OCI-LY1 (cell line): ENCODE results near the gene NUBPL.

Source experiments
- H2AFZ ChIP-seq: fragments of 200-600 bp; sonication (generic), shearing (Covaris generic); 2 replicates; pipeline ENCODE4 v1.6.0; 2014; ENCODE audit warnings: antibody characterized with exemption, mild to moderate bottlenecking, low read length
- H3F3A ChIP-seq: fragments of 200-600 bp; sonication (generic), shearing (Covaris generic); 2 replicates; pipeline ENCODE4 v1.6.0; 2014; ENCODE audit warnings: mild to moderate bottlenecking, antibody characterized with exemption, low read length, moderate library complexity; ENCODE audit not compliant: insufficient read depth
- H3K27ac ChIP-seq: fragments of 200-600 bp; sonication (generic); 2 replicates; pipeline ENCODE4 v1.5.1; 2014; ENCODE audit warnings: low read length, mixed run types, mild to moderate bottlenecking, low read depth; ENCODE audit not compliant: poor library complexity, severe bottlenecking
- H3K27me3 ChIP-seq: fragments of 200-600 bp; sonication (generic); 2 replicates; pipeline ENCODE4 v1.6.0; 2014; ENCODE audit warnings: antibody characterized with exemption, mild to moderate bottlenecking, low read length, moderate library complexity; ENCODE audit not compliant: insufficient read depth
- H3K36me3 ChIP-seq: fragments of 200-600 bp; sonication (generic); 2 replicates; pipeline ENCODE4 v1.6.1; 2014; ENCODE audit warnings: mild to moderate bottlenecking, antibody characterized with exemption, low read length, moderate library complexity, mixed read lengths; ENCODE audit not compliant: insufficient read depth
- H3K4me1 ChIP-seq: fragments of 200-600 bp; sonication (generic); 2 replicates; pipeline ENCODE4 v1.5.1; 2014; ENCODE audit warnings: mild to moderate bottlenecking, low read length, moderate library complexity; ENCODE audit not compliant: insufficient read depth, severe bottlenecking
- H3K4me2 ChIP-seq: fragments of 200-600 bp; sonication (generic), shearing (Covaris generic); 2 replicates; pipeline ENCODE4 v1.6.1; 2014; ENCODE audit warnings: low read length
- H3K4me3 ChIP-seq: fragments of 200-600 bp; sonication (generic); 2 replicates; pipeline ENCODE4 v1.5.1; 2014; ENCODE audit warnings: low read length, low read depth, mild to moderate bottlenecking, mixed read lengths; ENCODE audit not compliant: poor library complexity, severe bottlenecking
- H3K79me2 ChIP-seq: fragments of 200-600 bp; shearing (Covaris generic); 2 replicates; pipeline ENCODE4 v1.6.1; 2016; ENCODE audit warnings: mixed run types, low read length, mixed read lengths; ENCODE audit not compliant: insufficient read depth
- H3K9ac ChIP-seq: fragments of 200-600 bp; sonication (generic), shearing (Covaris generic); 2 replicates; pipeline ENCODE4 v1.6.1; 2014; ENCODE audit warnings: mild to moderate bottlenecking, low read length, mixed read lengths
- H3K9me2 ChIP-seq: fragments of 200-600 bp; sonication (generic), shearing (Covaris generic); 2 replicates; pipeline ENCODE4 v1.6.1; 2014; ENCODE audit warnings: low read depth, mild to moderate bottlenecking, low read length, mixed read lengths
- H3K9me3 ChIP-seq: fragments of 200-600 bp; shearing (Covaris generic); 2 replicates; pipeline ENCODE4 v1.6.1; 2014; ENCODE audit warnings: low read length, mixed read lengths
- H4K20me1 ChIP-seq: fragments of 200-600 bp; sonication (generic), shearing (Covaris generic); 2 replicates; pipeline ENCODE4 v1.6.0; 2016; ENCODE audit warnings: mild to moderate bottlenecking, low read length; ENCODE audit not compliant: insufficient read depth
- EZH2 ChIP-seq: fragments of 200-600 bp; sonication (generic), shearing (Covaris generic); IDR thresholded peaks from 2 replicates; pipeline ENCODE4 v1.8.0; 2017; ENCODE audit warnings: borderline replicate concordance, mixed run types, mild to moderate bottlenecking, antibody characterized with exemption, low read length, moderate library complexity, mixed read lengths
- TF ChIP-seq, protein P1 (sequence below): fragments of 200-600 bp; sonication (generic), shearing (Covaris generic); IDR thresholded peaks from 2 replicates; pipeline ENCODE4 v1.5.1; 2017; ENCODE audit warnings: mild to moderate bottlenecking, antibody characterized with exemption, low read length, moderate library complexity, mixed read lengths

NUBPL gene

DNA sequence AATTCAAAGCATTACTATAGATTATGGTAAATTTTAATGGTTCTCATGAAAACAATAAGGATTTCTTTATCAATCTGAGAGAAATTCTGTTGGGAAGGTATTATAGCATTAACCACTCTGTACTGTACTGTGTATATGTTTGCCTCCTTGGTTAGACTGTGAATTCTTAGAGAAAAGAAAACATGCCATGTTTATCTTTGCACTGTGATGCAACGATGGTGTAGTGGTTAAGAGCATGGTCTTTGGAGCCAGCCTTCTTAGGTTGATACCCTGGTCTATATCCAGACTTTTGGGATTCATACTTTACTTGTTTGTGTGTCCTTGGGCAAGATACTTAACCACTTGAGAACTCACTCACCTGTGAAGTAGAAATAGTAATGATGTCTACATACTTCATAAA lies 32.2 kb upstream of the NUBPL start:
- Histone ChIP-seq H3K27me3 (no peaks in the 10 kb centered on the region), H3K27ac (no peak overlapping the region), H2AFZ (no peak overlapping the region), H4K20me1 (no peaks in the 10 kb centered on the region), H3K4me2 (no peak overlapping the region), H3K4me1 (no peaks in the 10 kb centered on the region), H3K9me2 (no peaks in the 10 kb centered on the region), H3K9me3 (no peaks in the 10 kb centered on the region), H3K9ac (no peak overlapping the region), H3F3A (no peaks in the 10 kb centered on the region), H3K4me3 (no peak overlapping the region), H3K36me3 (no peaks in the 10 kb centered on the region), H3K79me2 (no peaks in the 10 kb centered on the region)
- no peak for TF ChIP-seq EZH2
- TF ChIP-seq, protein P1, sequence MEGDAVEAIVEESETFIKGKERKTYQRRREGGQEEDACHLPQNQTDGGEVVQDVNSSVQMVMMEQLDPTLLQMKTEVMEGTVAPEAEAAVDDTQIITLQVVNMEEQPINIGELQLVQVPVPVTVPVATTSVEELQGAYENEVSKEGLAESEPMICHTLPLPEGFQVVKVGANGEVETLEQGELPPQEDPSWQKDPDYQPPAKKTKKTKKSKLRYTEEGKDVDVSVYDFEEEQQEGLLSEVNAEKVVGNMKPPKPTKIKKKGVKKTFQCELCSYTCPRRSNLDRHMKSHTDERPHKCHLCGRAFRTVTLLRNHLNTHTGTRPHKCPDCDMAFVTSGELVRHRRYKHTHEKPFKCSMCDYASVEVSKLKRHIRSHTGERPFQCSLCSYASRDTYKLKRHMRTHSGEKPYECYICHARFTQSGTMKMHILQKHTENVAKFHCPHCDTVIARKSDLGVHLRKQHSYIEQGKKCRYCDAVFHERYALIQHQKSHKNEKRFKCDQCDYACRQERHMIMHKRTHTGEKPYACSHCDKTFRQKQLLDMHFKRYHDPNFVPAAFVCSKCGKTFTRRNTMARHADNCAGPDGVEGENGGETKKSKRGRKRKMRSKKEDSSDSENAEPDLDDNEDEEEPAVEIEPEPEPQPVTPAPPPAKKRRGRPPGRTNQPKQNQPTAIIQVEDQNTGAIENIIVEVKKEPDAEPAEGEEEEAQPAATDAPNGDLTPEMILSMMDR, result no peak

DNA sequence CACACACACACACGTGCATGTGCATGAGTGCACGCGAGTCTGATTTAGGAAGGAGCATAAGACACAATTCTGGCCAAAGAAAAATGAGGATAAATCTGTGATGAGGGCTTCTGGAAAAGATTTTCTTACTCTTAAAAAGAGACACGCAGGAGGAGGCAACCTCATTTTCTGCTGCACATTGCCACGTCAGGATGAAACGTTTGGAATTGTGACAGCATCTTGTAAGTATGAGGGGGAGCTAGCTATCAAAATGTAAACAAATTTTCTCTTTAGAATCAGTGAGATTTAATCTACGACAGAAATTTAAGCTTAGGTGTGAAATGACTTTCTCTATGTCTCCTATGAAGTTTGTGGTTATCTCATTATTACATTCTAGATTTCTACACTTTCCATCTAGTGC lies 31.1 kb upstream of the NUBPL start:
- no peak overlapping the region for H3K9ac ChIP-seq
- H3K36me3 ChIP-seq, result no peaks in the 10 kb centered on the region
- H3K4me2 ChIP-seq, result no peak overlapping the region
- no peak overlapping the region for H2AFZ ChIP-seq
- no peaks in the 10 kb centered on the region for H3K4me1 ChIP-seq
- no peaks in the 10 kb centered on the region for H3F3A ChIP-seq
- TF ChIP-seq, protein P1, result no peak
- TF ChIP-seq EZH2, result no peak
- no peak overlapping the region for H3K4me3 ChIP-seq
- H3K27me3 ChIP-seq, result no peaks in the 10 kb centered on the region
- H4K20me1 ChIP-seq, result no peaks in the 10 kb centered on the region
- no peaks in the 10 kb centered on the region for H3K9me3 ChIP-seq
- H3K79me2 ChIP-seq, result no peaks in the 10 kb centered on the region
- H3K9me2 ChIP-seq, result no peaks in the 10 kb centered on the region
- no peak overlapping the region for H3K27ac ChIP-seq

DNA sequence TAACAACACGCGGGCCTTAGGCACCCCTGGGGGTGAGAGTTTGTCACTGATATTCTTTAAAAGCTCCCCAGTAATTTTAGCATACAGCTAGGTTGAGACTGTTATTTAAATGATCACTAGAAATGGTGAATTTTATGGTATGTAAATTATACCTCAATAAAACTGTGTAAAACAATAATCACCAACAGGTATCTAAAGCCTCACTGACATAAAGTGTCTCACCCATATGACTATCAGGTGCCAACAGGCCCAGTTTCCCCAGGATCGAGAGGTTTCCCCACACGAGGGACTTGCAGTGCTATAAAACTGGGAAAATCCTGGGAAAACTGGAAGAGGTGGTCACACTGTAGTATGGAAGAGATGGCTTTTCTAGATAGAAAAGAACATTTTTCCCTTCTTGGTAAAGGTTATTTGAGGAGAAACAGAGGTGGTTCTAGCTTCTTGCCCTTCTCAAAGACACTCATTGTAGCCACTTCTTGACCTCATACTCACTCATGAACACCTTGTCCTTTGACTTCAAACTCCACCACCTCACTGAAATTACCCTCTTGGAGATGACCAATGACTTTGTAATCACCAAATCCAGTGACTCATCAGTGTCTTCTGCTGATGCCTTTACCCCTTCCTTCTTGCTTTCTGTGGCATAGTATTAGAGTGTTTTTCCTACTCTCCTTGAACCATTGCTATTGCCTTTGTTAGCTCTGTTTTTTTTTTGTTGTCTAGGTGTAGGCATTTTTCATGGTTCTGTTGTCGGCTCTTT lies 24.8 kb upstream of the NUBPL start:
- Histone ChIP-seq H3K4me3 (no peak overlapping the region), H3K4me2 (no peak overlapping the region), H3K9me3 (no peaks in the 10 kb centered on the region), H3K36me3 (no peaks in the 10 kb centered on the region), H3K27ac (no peak overlapping the region), H2AFZ (no peak overlapping the region), H4K20me1 (no peaks in the 10 kb centered on the region), H3K79me2 (no peaks in the 10 kb centered on the region), H3F3A (no peaks in the 10 kb centered on the region), H3K9me2 (no peaks in the 10 kb centered on the region), H3K27me3 (no peaks in the 10 kb centered on the region), H3K4me1 (no peaks in the 10 kb centered on the region), H3K9ac (no peak overlapping the region)
- no peak for TF ChIP-seq EZH2
- TF ChIP-seq, protein P1, result no peak
